HG03060 (cell line): ENCODE measurements around the gene C6orf136.
"Not testable (repeated sequence)": the region's sequence is repeated elsewhere in the genome, so short reads cannot be mapped to it uniquely, and the experiment has no call there.

Experiments
- ATAC-seq: cut with Tn5 transposase; IDR thresholded peaks from one replicate; pipeline ENCODE4 v1.9.1; 2021; ENCODE audit warnings: low read depth, moderate number of reproducible peaks; ENCODE audit not compliant: unreplicated experiment

Gene C6orf136

GRCh38 chr6:30655743-30656094 lies 8.8 kb downstream of the C6orf136 start:
- ATAC-seq: no peak

- ATAC-seq: no peak
Observed at GRCh38 chr6:30656513-30656912, 9.6 kb downstream of the C6orf136 start.

GRCh38 chr6:30657454-30657853 lies 10.5 kb downstream of the C6orf136 start:
- ATAC-seq: no peak

- ATAC-seq: not testable (repeated sequence)
Observed at GRCh38 chr6:30657922-30658321, 11.0 kb downstream of the C6orf136 start.

- ATAC-seq: no peak
Observed at GRCh38 chr6:30664994-30665767, 18.2 kb downstream of the C6orf136 start.

GRCh38 chr6:30666300-30666699 lies 19.4 kb downstream of the C6orf136 start:
- ATAC-seq: not testable (repeated sequence)

GRCh38 chr6:30670760-30671527 lies 24.0 kb downstream of the C6orf136 start:
- ATAC-seq: no peak

- peak; percentile 53 for ATAC-seq
Observed at GRCh38 chr6:30672445-30673253, 25.7 kb downstream of the C6orf136 start, which contains the start of gene DHX16. Gene DHX16, minus strand, starts transcription at chr6:30673006. Its CDS starts 165 bp downstream, at chr6:30672841.

- ATAC-seq: no peak
Observed at GRCh38 chr6:30676660-30677285, 29.8 kb downstream of the C6orf136 start.

- no peak for ATAC-seq
Observed at GRCh38 chr6:30678964-30679726, 32.2 kb downstream of the C6orf136 start.

GRCh38 chr6:30679765-30680535 lies 33.0 kb downstream of the C6orf136 start:
- no peak for ATAC-seq

GRCh38 chr6:30681766-30682142 lies 34.8 kb downstream of the C6orf136 start:
- ATAC-seq: no peak

- ATAC-seq: no peak
Observed at GRCh38 chr6:30682143-30683117, 35.5 kb downstream of the C6orf136 start.

GRCh38 chr6:30683183-30683979 lies 36.4 kb downstream of the C6orf136 start:
- no peak for ATAC-seq

GRCh38 chr6:30683980-30684338 lies 37.0 kb downstream of the C6orf136 start:
- no peak for ATAC-seq

- ATAC-seq: no peak
Observed at GRCh38 chr6:30684386-30685156, 37.6 kb downstream of the C6orf136 start.
